Thyroid gland (tissue), 4 donors: ENCODE measurements around the gene MRPL14. TPM values are rescaled to one million over a fixed set of nuclear protein-coding genes. Genes with fewer than 3 reads are reported as not detected.

Experiments used
- DNase-seq, 2 donors: peaks; one replicate each; pipeline ENCODE4 v3.0.0-alpha.2; 2019
- H3K27ac ChIP-seq, 3 donors: fragments of 200-600 bp; sonication (generic); 1 replicate in 2 of 3; 2 replicates in 1 of 3; pipeline ENCODE4 v1.5.1; 2016 to 2019; ENCODE audit warnings: mild to moderate bottlenecking in 1 of 3, moderate library complexity in 1 of 3
- H3K27me3 ChIP-seq: fragments of 200-600 bp; sonication (generic); one replicate; pipeline ENCODE4 v1.5.1; 2019
- H3K36me3 ChIP-seq, 2 donors: fragments of 200-600 bp; sonication (generic); one replicate each; pipeline ENCODE4 v1.5.1; 2016 to 2019
- H3K4me1 ChIP-seq, 2 donors: fragments of 200-600 bp; sonication (generic); one replicate each; pipeline ENCODE4 v1.5.1; 2017 to 2019
- H3K4me3 ChIP-seq, 3 donors: fragments of 200-600 bp; sonication (generic); replicated peaks in 1 of 3; 1 replicate in 2 of 3; 2 replicates in 1 of 3; pipeline ENCODE4 v1.5.1; 2016; ENCODE audit warnings: mild to moderate bottlenecking in 1 of 3
- H3K9me3 ChIP-seq: fragments of 200-600 bp; sonication (generic); one replicate; pipeline ENCODE4 v1.5.1; 2017
- POLR2A ChIP-seq, 2 donors: fragments of 450-650 bp; IDR thresholded peaks; one replicate each; pipeline ENCODE4 v1.6.1; 2017; ENCODE audit warnings: antibody characterized with exemption in 2 of 2, mild to moderate bottlenecking in 2 of 2, moderate library complexity in 1 of 2
- WGBS, 2 donors: methylation state at CpG; one replicate each; pipeline ENCODE4 v1.1.5; 2017; 5-methylcytosine and 5-hydroxymethylcytosine counted together
- intact Hi-C: fragments of 100-400 bp; cut with DNase I; formaldehyde crosslinking; loops from one replicate; pipeline ENCODE4 v1.15.1; 2023
- total RNA-seq, 4 donors: library from RNA; depleted of rRNA; stranded (reverse); fragments of >200 nt; gene quantifications; one replicate each; pipeline ENCODE4 v1.2.3, GENCODE V29; 2016
- TF ChIP-seq, protein P1 (sequence below), 6 experiments: fragments of 200-600 bp in 3 of 6; fragments of 450-650 bp in 3 of 6; sonication (generic) in 3 of 6; IDR thresholded peaks; one replicate each; pipeline ENCODE4 v1.5.1; 2016 to 2019; ENCODE audit warnings: antibody characterized with exemption in 6 of 6, mild to moderate bottlenecking in 2 of 6, inconsistent platforms in 1 of 6, moderate library complexity in 1 of 6

The MRPL14 gene
- total RNA-seq, 4 donors from 2014 or later = 26.5 to 80.5 (median 31.1) TPM

- intact Hi-C loops = loop anchor here (10.0 kb wide), 1 partner anchor 144 kb away; no protein-coding TSS in a partner anchor
- 89 to 94% methylated on average over 5 of the region's 5 CpGs for WGBS, 2 donors
- H3K27ac ChIP-seq = no peak overlapping the region
- no peak for DNase-seq
- H3K27me3 ChIP-seq = no peaks in the 10 kb centered on the region
- peaks cover 0 to 9% of the 10 kb centered on the region in 2 donors for H3K4me1 ChIP-seq
- H3K4me3 ChIP-seq = no peak overlapping the region
- no peaks in the 10 kb centered on the region for H3K36me3 ChIP-seq
- no peaks in the 10 kb centered on the region for H3K9me3 ChIP-seq
- no peak for TF ChIP-seq POLR2A (IDR thresholded peaks at IDR 0.05)
- TF ChIP-seq, protein P1, sequence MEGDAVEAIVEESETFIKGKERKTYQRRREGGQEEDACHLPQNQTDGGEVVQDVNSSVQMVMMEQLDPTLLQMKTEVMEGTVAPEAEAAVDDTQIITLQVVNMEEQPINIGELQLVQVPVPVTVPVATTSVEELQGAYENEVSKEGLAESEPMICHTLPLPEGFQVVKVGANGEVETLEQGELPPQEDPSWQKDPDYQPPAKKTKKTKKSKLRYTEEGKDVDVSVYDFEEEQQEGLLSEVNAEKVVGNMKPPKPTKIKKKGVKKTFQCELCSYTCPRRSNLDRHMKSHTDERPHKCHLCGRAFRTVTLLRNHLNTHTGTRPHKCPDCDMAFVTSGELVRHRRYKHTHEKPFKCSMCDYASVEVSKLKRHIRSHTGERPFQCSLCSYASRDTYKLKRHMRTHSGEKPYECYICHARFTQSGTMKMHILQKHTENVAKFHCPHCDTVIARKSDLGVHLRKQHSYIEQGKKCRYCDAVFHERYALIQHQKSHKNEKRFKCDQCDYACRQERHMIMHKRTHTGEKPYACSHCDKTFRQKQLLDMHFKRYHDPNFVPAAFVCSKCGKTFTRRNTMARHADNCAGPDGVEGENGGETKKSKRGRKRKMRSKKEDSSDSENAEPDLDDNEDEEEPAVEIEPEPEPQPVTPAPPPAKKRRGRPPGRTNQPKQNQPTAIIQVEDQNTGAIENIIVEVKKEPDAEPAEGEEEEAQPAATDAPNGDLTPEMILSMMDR (IDR thresholded peaks at IDR 0.05) = no peak
Observed at GRCh38 chr6:44090465-44090864, 36.8 kb downstream of the MRPL14 start.

DNA sequence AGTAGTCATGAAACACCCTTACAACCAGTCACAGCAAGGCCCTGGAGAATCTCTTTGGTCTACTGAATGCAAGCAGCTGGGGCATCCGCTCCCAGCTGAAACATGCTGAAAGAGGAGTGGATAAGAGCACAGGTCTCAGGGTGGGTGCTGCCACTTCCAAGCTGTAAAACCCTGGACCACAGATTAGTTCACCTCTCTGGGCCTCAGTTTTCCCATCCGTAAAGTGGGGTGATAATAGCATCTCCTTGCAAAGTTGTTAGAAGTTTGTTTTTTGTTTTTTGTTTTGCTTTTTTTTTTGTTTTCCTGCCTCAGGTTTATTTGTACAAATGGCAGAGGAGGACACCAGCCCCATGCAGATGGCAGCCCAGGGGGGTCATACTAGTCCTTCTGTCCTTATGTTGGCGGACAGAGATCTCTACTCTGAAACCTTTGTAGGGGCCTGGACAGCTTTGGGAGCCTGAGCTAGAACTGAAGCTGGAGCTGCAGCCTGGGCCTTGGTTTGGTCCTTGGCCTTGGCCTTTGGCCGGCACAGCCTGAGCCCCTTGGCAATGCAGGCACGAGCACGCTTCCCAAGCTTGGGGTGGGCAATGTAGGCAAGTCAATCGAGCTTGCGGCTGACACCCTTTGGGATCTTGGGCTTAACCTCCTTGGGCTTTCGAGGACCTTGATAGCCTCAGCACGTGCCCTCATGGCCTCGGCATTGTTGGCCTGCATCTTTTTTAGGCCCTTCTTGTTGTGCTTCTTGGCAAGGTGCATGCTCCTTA, 38.2 kb downstream of the MRPL14 start:
- no peak for TF ChIP-seq POLR2A (IDR thresholded peaks at IDR 0.05)
- TF ChIP-seq, protein P1 (IDR thresholded peaks at IDR 0.05) = no peak
- WGBS, 2 donors = 94 to 96% methylated on average over 11 of the region's 11 CpGs
- H3K27ac ChIP-seq = no peak overlapping the region
- H3K36me3 ChIP-seq = no peaks in the 10 kb centered on the region
- H3K4me1 ChIP-seq = peaks cover 0 to 9% of the 10 kb centered on the region in 2 donors
- H3K9me3 ChIP-seq = no peaks in the 10 kb centered on the region
- intact Hi-C loops = no loop called here
- no peaks in the 10 kb centered on the region for H3K27me3 ChIP-seq
- H3K4me3 ChIP-seq = no peak overlapping the region
- no peak for DNase-seq

DNA sequence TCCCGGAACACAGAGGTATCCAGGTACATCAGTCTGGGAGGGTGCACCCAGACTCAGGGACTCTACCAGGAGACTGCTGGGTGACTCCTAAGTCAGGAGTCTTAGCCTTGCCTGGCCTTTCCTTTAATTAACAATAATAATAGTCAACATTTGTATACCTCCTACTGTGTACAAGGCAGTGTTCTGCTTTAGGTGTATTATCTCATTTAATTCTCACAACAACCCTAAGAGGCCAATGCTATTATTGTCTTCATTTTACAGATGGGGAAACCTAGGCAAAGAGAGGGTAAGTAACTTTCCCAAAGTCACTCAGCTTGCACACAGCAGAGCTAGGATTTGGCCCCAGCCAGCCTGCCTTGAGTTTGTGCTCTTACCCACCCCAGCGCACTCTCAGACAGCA, 39.6 kb downstream of the MRPL14 start:
- intact Hi-C loops = no loop called here

DNA sequence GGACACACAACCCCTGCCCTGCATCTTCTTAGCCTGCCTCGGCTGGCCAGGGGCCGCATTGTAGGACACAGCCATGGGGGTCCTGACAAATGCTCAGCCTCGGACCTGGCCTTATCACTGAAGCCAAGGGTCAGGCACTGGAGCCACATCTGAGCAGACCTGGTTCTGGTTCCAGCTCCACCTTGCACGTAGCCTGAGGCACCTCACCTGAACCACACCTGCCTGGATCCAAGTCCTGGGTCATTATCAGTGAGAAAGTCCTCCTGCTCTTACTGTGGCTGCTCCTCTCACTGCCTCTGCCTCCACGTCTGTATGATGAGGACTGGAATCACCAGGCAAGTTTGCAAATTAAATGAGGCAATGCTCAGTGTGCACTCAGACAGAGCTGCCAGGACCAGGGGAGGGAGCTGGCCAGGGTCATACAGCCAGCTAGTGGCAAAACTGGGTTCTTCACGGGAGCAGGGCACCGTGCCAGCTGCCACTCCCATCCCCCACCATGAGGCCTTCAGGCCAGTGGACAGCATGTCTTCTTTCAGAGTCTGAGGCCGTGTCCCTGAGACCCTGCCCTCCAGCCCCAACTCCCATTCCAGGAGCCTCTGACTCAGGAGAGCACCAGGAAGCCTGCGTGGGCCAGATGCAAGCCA, 40.2 kb downstream of the MRPL14 start:
- intact Hi-C loops = no loop called here
- no peak overlapping the region for H3K4me3 ChIP-seq
- no peaks in the 10 kb centered on the region for H3K27me3 ChIP-seq
- TF ChIP-seq, protein P1 (IDR thresholded peaks at IDR 0.05) = peak in 2 of 6 experiments; percentile 9 to 23
- TF ChIP-seq POLR2A (IDR thresholded peaks at IDR 0.05) = no peak
- peak; percentile 92 for DNase-seq
- H3K4me1 ChIP-seq = peaks cover 0 to 9% of the 10 kb centered on the region in 2 donors
- H3K9me3 ChIP-seq = no peaks in the 10 kb centered on the region
- WGBS, 2 donors = 55 to 71% methylated on average over 4 to 9 of the region's 9 CpGs
- no peak overlapping the region for H3K27ac ChIP-seq
- H3K36me3 ChIP-seq = no peaks in the 10 kb centered on the region

More for the DNA sequence above, 39.6 kb downstream of the MRPL14 start:
- Histone ChIP-seq H3K9me3 (no peaks in the 10 kb centered on the region), H3K4me1 (peaks cover 0 to 9% of the 10 kb centered on the region in 2 donors), H3K36me3 (no peaks in the 10 kb centered on the region), H3K27ac (no peak overlapping the region), H3K4me3 (no peak overlapping the region), H3K27me3 (no peaks in the 10 kb centered on the region)
- no peak for DNase-seq
- 85 to 100% methylated on average over 1 to 2 of the region's 2 CpGs for WGBS, 2 donors
- TF ChIP-seq, protein P1 (IDR thresholded peaks at IDR 0.05) = no peak
- no peak for TF ChIP-seq POLR2A (IDR thresholded peaks at IDR 0.05)

DNA sequence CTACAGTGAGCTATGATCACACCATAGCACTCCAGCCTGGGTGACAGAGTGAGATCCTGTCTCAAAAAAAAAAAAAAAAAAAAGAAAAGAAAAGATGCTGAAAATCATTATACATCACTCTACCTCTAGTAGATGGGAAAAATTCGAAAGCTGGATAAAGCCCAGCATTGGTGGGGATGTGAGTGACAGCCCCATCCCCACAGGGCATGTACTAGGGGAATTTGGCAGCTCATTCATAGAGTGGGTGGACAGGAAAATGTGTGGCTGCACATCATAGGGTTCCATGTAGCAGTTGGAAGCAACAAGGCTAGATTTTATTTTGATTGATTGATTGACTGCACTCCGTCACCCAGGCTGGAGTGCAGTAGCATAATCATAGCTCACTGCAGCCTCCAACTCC, 42.0 kb downstream of the MRPL14 start:
- TF ChIP-seq, protein P1 (IDR thresholded peaks at IDR 0.05) = no peak
- no peak for TF ChIP-seq POLR2A (IDR thresholded peaks at IDR 0.05)
- no peaks in the 10 kb centered on the region for H3K9me3 ChIP-seq
- intact Hi-C loops = no loop called here
- no peak overlapping the region for H3K27ac ChIP-seq
- 82 to 92% methylated on average over 2 of the region's 2 CpGs for WGBS, 2 donors
- H3K4me3 ChIP-seq = no peak overlapping the region
- no peak for DNase-seq
- no peaks in the 10 kb centered on the region for H3K36me3 ChIP-seq
- no peaks in the 10 kb centered on the region for H3K27me3 ChIP-seq
- peaks cover 0 to 9% of the 10 kb centered on the region in 2 donors for H3K4me1 ChIP-seq
